OCI-LY7 (cell line): ENCODE results near the gene UMPS. TPM values are rescaled to one million over a fixed set of nuclear protein-coding genes. Genes with fewer than 3 reads are reported as not detected.

ENCODE experiments used
- BruUV-seq: library from RNA; stranded (reverse); fragments of 400-500 nt; replicated peaks from 2 replicates; lab custom pipeline; 2021; lab: Mats Ljungman, UMichigan
- CTCF ChIA-PET: fragments of 300-600 bp; sonication (Branson Sonifier 250); formaldehyde crosslinking; loops from one replicate; lab custom pipeline; 2022; ENCODE audit warnings: antibody characterized with exemption; ENCODE audit not compliant: unreplicated experiment; lab: Charles Lee
- POLR2A ChIA-PET: fragments of 300-600 bp; sonication (Branson Sonifier 250); formaldehyde crosslinking; loops from one replicate; lab custom pipeline; 2022; ENCODE audit warnings: antibody characterized with exemption; lab: Charles Lee
- DNase-seq: peaks from one replicate; pipeline ENCODE4 v3.0.0-alpha.2; 2015; ENCODE audit warnings: low spot score
- H2AFZ ChIP-seq: fragments of 200-600 bp; sonication (generic), shearing (Covaris generic); 2 replicates; pipeline ENCODE4 v1.6.1; 2014; ENCODE audit warnings: mild to moderate bottlenecking, antibody characterized with exemption, low read length, moderate library complexity
- H3K27ac ChIP-seq: fragments of 200-600 bp; sonication (generic); 2 replicates; pipeline ENCODE4 v1.5.1; 2014; ENCODE audit warnings: mixed run types, low read depth, mild to moderate bottlenecking, moderate library complexity, low read length, inconsistent platforms; ENCODE audit not compliant: poor library complexity, severe bottlenecking
- H3K36me3 ChIP-seq: fragments of 200-600 bp; sonication (generic); 2 replicates; pipeline ENCODE4 v1.6.1; 2014; ENCODE audit warnings: mild to moderate bottlenecking, antibody characterized with exemption, low read length, moderate library complexity, mixed read lengths; ENCODE audit not compliant: insufficient read depth
- H3K4me1 ChIP-seq: fragments of 200-600 bp; sonication (generic); 2 replicates; pipeline ENCODE4 v1.5.1; 2014; ENCODE audit warnings: mild to moderate bottlenecking, low read length; ENCODE audit not compliant: insufficient read depth, poor library complexity, severe bottlenecking
- H3K4me2 ChIP-seq: fragments of 200-600 bp; sonication (generic); 2 replicates; pipeline ENCODE4 v1.6.1; 2014; ENCODE audit warnings: mild to moderate bottlenecking, low read length
- H3K4me3 ChIP-seq: fragments of 200-600 bp; sonication (generic); 2 replicates; pipeline ENCODE4 v1.5.1; 2014; ENCODE audit warnings: mild to moderate bottlenecking, low read depth, low read length; ENCODE audit not compliant: poor library complexity, severe bottlenecking
- H3K79me2 ChIP-seq: fragments of 200-600 bp; sonication (generic); 2 replicates; pipeline ENCODE4 v1.6.1; 2016; ENCODE audit warnings: low read depth, mild to moderate bottlenecking, low read length, moderate library complexity, mixed read lengths; ENCODE audit not compliant: insufficient read depth
- H3K9me2 ChIP-seq: fragments of 200-600 bp; sonication (generic); 2 replicates; pipeline ENCODE4 v1.6.1; 2016; ENCODE audit warnings: mild to moderate bottlenecking, low read length, mixed read lengths; ENCODE audit not compliant: insufficient read depth
- H3K9me3 ChIP-seq: fragments of 200-600 bp; sonication (generic); 2 replicates; pipeline ENCODE4 v1.6.1; 2014; ENCODE audit warnings: mild to moderate bottlenecking, mixed run types, low read length, mixed read lengths
- H4K20me1 ChIP-seq: fragments of 200-600 bp; sonication (generic); 2 replicates; pipeline ENCODE4 v1.6.1; 2014; ENCODE audit warnings: mild to moderate bottlenecking, antibody characterized with exemption, low read length, moderate library complexity, mixed read lengths; ENCODE audit not compliant: insufficient read depth
- EZH2phosphoT487 ChIP-seq: fragments of 200-600 bp; sonication (generic); IDR thresholded peaks from 2 replicates; pipeline ENCODE4 v1.6.1; 2018; ENCODE audit warnings: low read depth, borderline replicate concordance, mild to moderate bottlenecking, mixed run types, antibody characterized with exemption, low read length, moderate library complexity, mixed read lengths
- intact Hi-C: fragments of 100-400 bp; cut with micrococcal nuclease; formaldehyde crosslinking; loops from one replicate; pipeline ENCODE4 v1.10.0; 2022; ENCODE audit not compliant: unreplicated experiment
- total RNA-seq, 2 experiments: library from RNA; depleted of rRNA in 1 of 2; stranded (reverse); fragments of >200 nt in 1 of 2; shearing (Covaris generic) in 1 of 2; gene quantifications; 2 replicates each; pipeline ENCODE4 v1.2.3, GENCODE V29; 2014 to 2022
- TF ChIP-seq, protein P1 (sequence below): fragments of 200-600 bp; sonication (generic); conservative IDR thresholded peaks from 2 replicates; pipeline ENCODE4 v1.5.1; 2014; ENCODE audit warnings: mild to moderate bottlenecking, antibody characterized with exemption, low read length, moderate library complexity, mixed read lengths

Gene UMPS
- total RNA-seq, 2 experiments from 2014 or later, result 24.8 to 62.7 TPM

DNA sequence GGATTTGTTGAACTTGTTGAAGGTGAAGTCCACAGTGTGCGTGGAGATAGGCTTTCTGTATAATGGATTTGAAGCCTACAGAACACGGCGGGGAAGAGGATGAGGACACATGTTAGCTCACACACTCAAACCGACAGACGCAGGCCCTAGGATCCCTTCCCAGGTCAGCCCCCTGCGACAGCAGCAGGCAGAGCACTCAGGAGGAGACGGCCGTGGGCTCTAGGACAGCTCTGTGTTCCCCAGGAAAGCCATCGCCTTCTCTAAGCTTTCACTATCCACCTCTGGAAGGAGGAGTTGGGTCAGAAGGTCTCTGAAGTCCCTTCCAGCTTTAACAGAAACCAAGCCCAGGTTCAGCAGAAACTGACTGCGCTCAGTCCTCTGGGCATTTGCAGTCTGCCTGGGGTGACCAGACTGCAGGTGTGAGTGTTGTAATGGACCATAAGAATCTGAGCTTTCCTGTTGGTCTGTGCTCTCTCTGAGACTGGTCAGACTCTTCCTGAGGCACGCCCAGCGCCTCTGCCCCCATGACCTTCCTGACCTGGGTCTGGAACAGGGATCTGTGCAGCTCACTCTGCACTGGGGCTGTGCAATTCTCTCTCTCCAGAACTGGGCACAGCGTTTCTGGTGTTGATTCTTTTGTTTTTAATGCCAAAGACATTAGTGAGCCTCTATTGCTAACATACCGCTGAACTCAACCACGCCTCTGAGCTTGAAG lies 33.5 kb downstream of the UMPS start:
- TF ChIP-seq, protein P1, sequence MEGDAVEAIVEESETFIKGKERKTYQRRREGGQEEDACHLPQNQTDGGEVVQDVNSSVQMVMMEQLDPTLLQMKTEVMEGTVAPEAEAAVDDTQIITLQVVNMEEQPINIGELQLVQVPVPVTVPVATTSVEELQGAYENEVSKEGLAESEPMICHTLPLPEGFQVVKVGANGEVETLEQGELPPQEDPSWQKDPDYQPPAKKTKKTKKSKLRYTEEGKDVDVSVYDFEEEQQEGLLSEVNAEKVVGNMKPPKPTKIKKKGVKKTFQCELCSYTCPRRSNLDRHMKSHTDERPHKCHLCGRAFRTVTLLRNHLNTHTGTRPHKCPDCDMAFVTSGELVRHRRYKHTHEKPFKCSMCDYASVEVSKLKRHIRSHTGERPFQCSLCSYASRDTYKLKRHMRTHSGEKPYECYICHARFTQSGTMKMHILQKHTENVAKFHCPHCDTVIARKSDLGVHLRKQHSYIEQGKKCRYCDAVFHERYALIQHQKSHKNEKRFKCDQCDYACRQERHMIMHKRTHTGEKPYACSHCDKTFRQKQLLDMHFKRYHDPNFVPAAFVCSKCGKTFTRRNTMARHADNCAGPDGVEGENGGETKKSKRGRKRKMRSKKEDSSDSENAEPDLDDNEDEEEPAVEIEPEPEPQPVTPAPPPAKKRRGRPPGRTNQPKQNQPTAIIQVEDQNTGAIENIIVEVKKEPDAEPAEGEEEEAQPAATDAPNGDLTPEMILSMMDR, result no peak
- TF ChIP-seq EZH2phosphoT487, result no peak
- Histone ChIP-seq H3K36me3 (no peaks in the 10 kb centered on the region), H3K9me2 (no peaks in the 10 kb centered on the region), H3K4me2 (no peak overlapping the region), H3K4me1 (no peaks in the 10 kb centered on the region), H3K79me2 (no peaks in the 10 kb centered on the region), H3K4me3 (no peak overlapping the region), H4K20me1 (no peaks in the 10 kb centered on the region), H3K9me3 (no peaks in the 10 kb centered on the region), H2AFZ (no peak overlapping the region), H3K27ac (no peak overlapping the region)
- no TSS peak for BruUV-seq
- ChIA-PET POLR2A (interaction anchor here (0.8 kb wide), 1 partner anchor 23 kb away, joined by 3 read pairs; no protein-coding TSS in a partner anchor), CTCF (interaction anchor here (0.5 kb wide), 1 partner anchor 451 kb away, joined by 4 read pairs; no protein-coding TSS in a partner anchor)
- intact Hi-C loops, result loop anchor here (5.0 to 10.0 kb wide), 2 partner anchors 674 to 821 kb away; no protein-coding TSS in a partner anchor
- DNase-seq, result no peak

DNA sequence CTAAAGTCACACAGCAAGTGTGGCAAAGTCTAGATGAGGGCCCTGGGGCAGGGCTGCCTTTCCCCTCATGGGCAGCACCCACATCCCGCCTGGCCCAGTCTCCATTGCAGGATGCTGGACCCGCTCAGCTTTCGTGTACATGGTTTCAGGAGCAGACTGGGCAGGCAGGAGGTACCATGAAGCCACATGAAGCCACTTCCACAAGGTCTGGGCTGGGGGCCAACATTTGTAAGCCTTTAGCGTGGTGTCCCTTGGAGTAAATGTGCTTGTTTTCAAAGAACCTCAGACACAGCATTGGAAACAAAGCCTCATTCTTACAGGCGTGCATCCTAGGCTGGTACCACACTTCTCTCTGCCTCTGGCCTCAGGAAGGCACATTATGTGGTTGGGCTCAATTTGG lies 34.5 kb downstream of the UMPS start:
- H3K4me1 ChIP-seq, result no peaks in the 10 kb centered on the region
- H3K27ac ChIP-seq, result no peak overlapping the region
- no TSS peak for BruUV-seq
- TF ChIP-seq EZH2phosphoT487, result no peak
- TF ChIP-seq, protein P1, result no peak
- CTCF ChIA-PET, result no interaction called here
- no peak for DNase-seq
- no peaks in the 10 kb centered on the region for H3K9me3 ChIP-seq
- H3K4me2 ChIP-seq, result no peak overlapping the region
- no peaks in the 10 kb centered on the region for H3K9me2 ChIP-seq
- no peak overlapping the region for H3K4me3 ChIP-seq
- H3K36me3 ChIP-seq, result no peaks in the 10 kb centered on the region
- intact Hi-C loops, result loop anchor here (5.0 to 10.0 kb wide), 2 partner anchors 673 to 820 kb away; no protein-coding TSS in a partner anchor
- POLR2A ChIA-PET, result no interaction called here
- no peaks in the 10 kb centered on the region for H3K79me2 ChIP-seq
- no peaks in the 10 kb centered on the region for H4K20me1 ChIP-seq
- H2AFZ ChIP-seq, result no peak overlapping the region
